Motor neuron (in vitro differentiated cells): ENCODE measurements around the gene SLC49A3. TPM values are rescaled to one million over a fixed set of nuclear protein-coding genes. Genes with fewer than 3 reads are reported as not detected.
"Not testable (repeated sequence)": the region's sequence is repeated elsewhere in the genome, so short reads cannot be mapped to it uniquely, and the experiment has no call there.

Experiments
- ATAC-seq, 8 experiments: fragments of 200-7000 bp; cut with Tn5 transposase; replicated peaks in 6 of 8; 2 replicates each; pipeline ENCODE4 v1.8.0; 2021; ENCODE audit warnings: mild to moderate bottlenecking in 8 of 8, moderate library complexity in 8 of 8
- H3K27ac ChIP-seq, 2 donors: fragments of 250-450 bp; sonication (Bioruptor Pico); 2 replicates each; pipeline ENCODE4 v1.9.0; 2021; ENCODE audit warnings: antibody characterized with exemption in 2 of 2, mild to moderate bottlenecking in 2 of 2, moderate library complexity in 1 of 2
- H3K4me1 ChIP-seq, 2 donors: fragments of 250-450 bp; sonication (Bioruptor Pico); replicated peaks in 1 of 2; 2 replicates each; pipeline ENCODE4 v1.6.1; 2021; ENCODE audit warnings: antibody characterized with exemption in 2 of 2, mild to moderate bottlenecking in 2 of 2, moderate library complexity in 1 of 2
- H3K4me3 ChIP-seq, 5 donors: fragments of 250-450 bp; sonication (Bioruptor Pico); 2 replicates each; pipeline ENCODE4 v1.9.0; 2021; ENCODE audit warnings: antibody characterized with exemption in 5 of 5, mild to moderate bottlenecking in 5 of 5, moderate library complexity in 4 of 5
- WGBS, 10 experiments: fragments of 450-650 bp; shearing (Covaris generic); methylation state at CpG; one replicate each; pipeline ENCODE4 v1.0.0; 2022; 5-methylcytosine and 5-hydroxymethylcytosine counted together
- in situ Hi-C, 9 experiments: fragments of 400-800 bp; cut with MboI; loops; one replicate each; pipeline ENCODE4 v1.15.0; 2021; ENCODE audit warnings: low sequenced_read_pairs in 9 of 9, low pct_unique_long_range_greater_than_20kb in 2 of 9; ENCODE audit not compliant: unreplicated experiment in 9 of 9
- total RNA-seq, 8 experiments: library from RNA; unstranded; fragments of 300-600 nt; gene quantifications; 2 replicates each; pipeline versions ENCODE4 v1.2.3 to v1.2.4, GENCODE V29; 2022

Gene SLC49A3
- total RNA-seq, 8 experiments from 2014 or later = 0.13 to 1.7 (median 0.37) TPM; not detected in 2

- 0 to 100% (median 90%) methylated on average over 1 of the region's 8 CpGs; no CpG with 5 or more reads in 6 of the 10 experiments for WGBS, 10 experiments
These were observed 29.5 kb upstream of the SLC49A3 start for GRCh38 chr4:718460-718859.

DNA sequence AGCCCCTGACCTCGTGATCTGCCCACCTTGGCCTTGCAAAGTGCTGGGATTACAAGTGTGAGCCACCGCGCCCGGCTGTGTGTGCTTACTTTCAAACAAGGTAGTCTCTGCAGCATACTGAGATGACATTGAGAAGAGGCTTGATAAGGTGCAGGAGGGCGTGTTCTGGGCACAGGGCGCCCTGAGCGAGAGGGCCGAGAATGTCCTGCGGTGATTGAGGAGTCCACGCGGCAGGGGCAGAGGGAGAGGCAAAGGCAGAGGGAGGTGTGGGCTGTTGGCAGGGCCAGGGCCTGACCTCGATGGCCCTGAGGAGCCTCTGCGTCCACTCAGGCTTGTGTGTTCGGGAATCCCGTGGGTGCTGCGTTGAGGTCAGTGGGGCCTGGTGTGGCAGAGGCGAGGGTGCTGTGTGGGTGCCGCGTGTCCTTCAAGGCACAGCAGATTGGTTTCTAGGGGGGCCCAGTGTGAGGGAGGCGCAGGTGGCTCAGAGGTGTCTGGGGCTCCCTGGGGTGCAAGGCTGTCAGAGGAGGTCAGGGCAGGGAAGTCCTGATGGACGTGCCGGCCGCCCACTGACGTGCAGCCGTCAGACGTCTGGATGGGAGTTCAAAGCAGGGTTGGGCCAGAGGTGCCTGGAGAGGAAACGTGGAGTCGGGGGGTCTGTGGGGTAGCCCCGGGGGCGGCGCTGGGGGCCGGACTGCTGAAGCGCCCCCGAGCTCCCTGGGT, 28.8 kb upstream of the SLC49A3 start:
- WGBS, 10 experiments = 83 to 100% (median 93%) methylated on average over 3 to 10 of the region's 34 CpGs; no CpG with 5 or more reads in 7 of the 10 experiments
- Histone ChIP-seq H3K4me3 (no peak overlapping the region), H3K27ac (no peak overlapping the region), H3K4me1 (no peaks in the 10 kb centered on the region)
- in situ Hi-C loops = no loop called here
- ATAC-seq = peak in 3 of 8 experiments; percentile 16 to 25 (median 22)

More at GRCh38 chr4:718460-718859, 29.5 kb upstream of the SLC49A3 start:
- in situ Hi-C loops = no loop called here
- no peak overlapping the region for H3K4me3 ChIP-seq
- no peaks in the 10 kb centered on the region for H3K4me1 ChIP-seq
- peak in 1 of 8 experiments; percentile 16 for ATAC-seq
- no peak overlapping the region for H3K27ac ChIP-seq

DNA sequence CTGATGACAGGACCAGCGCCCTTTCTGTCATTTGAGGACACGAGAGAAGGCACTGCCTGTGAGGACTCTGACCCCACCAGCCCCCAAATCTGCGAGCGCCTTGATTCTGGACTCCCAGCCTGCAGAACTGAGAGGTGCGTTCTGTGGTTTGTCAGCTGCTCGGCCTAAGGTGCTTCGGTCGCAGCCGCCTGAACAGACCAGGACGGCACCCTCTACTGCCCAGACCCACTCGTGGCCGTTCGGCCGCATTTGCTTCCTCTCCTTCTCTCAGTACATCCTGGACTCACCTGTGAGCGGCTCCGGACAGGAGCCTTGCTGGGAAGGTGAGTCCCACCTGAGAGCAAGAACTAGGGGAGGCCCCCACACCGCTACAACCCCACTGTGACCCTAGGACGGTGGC, 25.1 kb upstream of the SLC49A3 start:
- WGBS, 10 experiments = 80 to 100% (median 93%) methylated on average over 3 of the region's 18 CpGs; no CpG with 5 or more reads in 7 of the 10 experiments
- no peak overlapping the region for H3K4me3 ChIP-seq
- H3K4me1 ChIP-seq = no peaks in the 10 kb centered on the region
- ATAC-seq = no peak
- in situ Hi-C loops = no loop called here
- H3K27ac ChIP-seq = no peak overlapping the region

- Histone ChIP-seq H3K27ac (no peak overlapping the region), H3K4me3 (no peak overlapping the region), H3K4me1 (peaks cover 6 to 7% of the 10 kb centered on the region in 2 donors)
- ATAC-seq = no peak
- in situ Hi-C loops = no loop called here
- 71 to 100% (median 80%) methylated on average over 1 to 2 of the region's 9 CpGs; no CpG with 5 or more reads in 7 of the 10 experiments for WGBS, 10 experiments
These were observed 24.1 kb upstream of the SLC49A3 start for GRCh38 chr4:712916-713632.

GRCh38 chr4:712093-712492, 23.1 kb upstream of the SLC49A3 start:
- in situ Hi-C loops = no loop called here
- WGBS, 10 experiments = 24 to 100% (median 82%) methylated on average over 2 to 3 of the region's 3 CpGs
- H3K4me3 ChIP-seq = no peak overlapping the region
- H3K4me1 ChIP-seq = peaks cover 10 to 11% of the 10 kb centered on the region in 2 donors
- no peak overlapping the region for H3K27ac ChIP-seq
- no peak for ATAC-seq

DNA sequence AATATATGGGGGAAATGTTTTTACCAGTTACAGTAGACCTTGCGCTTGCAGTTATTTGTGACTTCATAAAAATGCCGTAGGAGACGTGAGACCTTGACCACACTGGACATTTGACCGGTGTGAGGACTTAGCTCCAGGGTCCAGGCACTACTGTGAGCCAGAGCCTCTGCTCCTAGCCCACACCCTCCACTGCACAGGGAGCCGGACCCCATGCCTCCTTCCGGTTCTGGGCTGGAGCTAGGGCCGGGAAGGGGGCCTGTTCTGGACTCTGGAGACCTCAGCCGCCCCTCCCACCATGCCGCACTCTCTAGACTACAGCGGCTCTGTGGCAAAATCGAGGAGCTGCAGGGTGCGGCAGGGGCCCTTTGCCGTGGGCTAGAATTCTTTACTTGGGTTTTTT, 22.0 kb upstream of the SLC49A3 start:
- 80 to 100% (median 96%) methylated on average over 1 to 10 of the region's 13 CpGs; no CpG with 5 or more reads in 2 of the 10 experiments for WGBS, 10 experiments
- no peak overlapping the region for H3K4me3 ChIP-seq
- H3K27ac ChIP-seq = no peak overlapping the region

GRCh38 chr4:710116-710515, 21.2 kb upstream of the SLC49A3 start:
- in situ Hi-C loops = no loop called here
- Histone ChIP-seq H3K27ac (no peak overlapping the region), H3K4me3 (no peak overlapping the region), H3K4me1 (peaks cover 12 to 14% of the 10 kb centered on the region in 2 donors)
- WGBS, 10 experiments = 45 to 100% (median 68%) methylated on average over 1 to 4 of the region's 9 CpGs; no CpG with 5 or more reads in 5 of the 10 experiments
- no peak for ATAC-seq

More for the DNA sequence above, 22.0 kb upstream of the SLC49A3 start:
- in situ Hi-C loops = no loop called here
- H3K4me1 ChIP-seq = peaks cover 12 to 14% of the 10 kb centered on the region in 2 donors
- no peak for ATAC-seq

GRCh38 chr4:709348-709747, 20.4 kb upstream of the SLC49A3 start:
- 80 to 100% (median 93%) methylated on average over 3 to 6 of the region's 6 CpGs; no CpG with 5 or more reads in 1 of the 10 experiments for WGBS, 10 experiments
- no peak for ATAC-seq
- H3K4me1 ChIP-seq = peaks cover 12 to 14% of the 10 kb centered on the region in 2 donors
- in situ Hi-C loops = no loop called here
- H3K4me3 ChIP-seq = no peak overlapping the region
- no peak overlapping the region for H3K27ac ChIP-seq

GRCh38 chr4:708631-708933, 19.6 kb upstream of the SLC49A3 start:
- no peak overlapping the region for H3K4me3 ChIP-seq
- in situ Hi-C loops = no loop called here
- no peak overlapping the region for H3K27ac ChIP-seq
- 80 to 100% (median 100%) methylated on average over 1 to 4 of the region's 6 CpGs; no CpG with 5 or more reads in 5 of the 10 experiments for WGBS, 10 experiments
- ATAC-seq = no peak
- peaks cover 12 to 14% of the 10 kb centered on the region in 2 donors for H3K4me1 ChIP-seq

- peaks cover 12 to 14% of the 10 kb centered on the region in 2 donors for H3K4me1 ChIP-seq
- 53 to 83% methylated on average over 2 to 3 of the region's 11 CpGs; no CpG with 5 or more reads in 8 of the 10 experiments for WGBS, 10 experiments
- no peak overlapping the region for H3K27ac ChIP-seq
- ATAC-seq = no peak
- H3K4me3 ChIP-seq = no peak overlapping the region
- in situ Hi-C loops = no loop called here
These were observed 19.1 kb upstream of the SLC49A3 start for GRCh38 chr4:707929-708630.

DNA sequence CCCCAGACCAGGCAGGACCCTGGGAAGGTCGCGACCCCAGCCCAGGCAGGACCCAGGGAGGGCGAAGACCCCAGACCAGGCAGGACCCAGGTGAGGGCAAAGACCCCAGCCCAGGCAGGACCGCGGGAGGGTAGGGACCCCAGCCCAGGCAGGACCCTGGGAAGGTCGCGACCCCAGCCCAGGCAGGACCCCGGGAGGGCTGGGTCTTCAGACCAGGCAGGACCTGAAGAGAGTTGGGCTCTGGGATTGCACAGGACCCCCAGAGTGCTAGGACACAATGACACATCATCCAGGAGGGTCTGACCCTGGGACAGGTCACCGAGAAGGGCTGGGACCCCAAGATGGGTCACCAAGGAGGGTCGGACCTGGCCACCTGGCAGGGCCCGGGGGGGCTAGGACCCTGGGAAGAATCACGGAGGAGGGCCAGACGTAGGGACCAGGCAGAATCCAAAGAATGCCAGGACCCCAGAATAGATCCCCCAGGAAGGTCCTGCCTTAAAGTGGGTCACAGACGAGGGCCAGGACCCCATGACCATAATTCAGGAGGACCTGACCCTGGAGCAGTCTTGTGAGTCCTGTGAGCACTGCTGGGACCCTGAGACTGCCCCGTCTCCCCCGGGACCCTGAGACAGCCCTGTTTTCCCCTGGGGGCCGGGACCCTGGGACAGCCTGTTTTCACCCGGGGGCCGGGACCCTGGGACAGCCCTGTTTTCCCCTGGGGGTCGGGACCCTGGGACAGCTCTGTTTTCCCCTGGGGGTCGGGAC, 18.1 kb upstream of the SLC49A3 start:
- in situ Hi-C loops = no loop called here
- ATAC-seq = no peak
- 14 to 60% (median 40%) methylated on average over 1 to 3 of the region's 21 CpGs; no CpG with 5 or more reads in 7 of the 10 experiments for WGBS, 10 experiments
- Histone ChIP-seq H3K4me3 (peak overlapping the region; percentile 80 to 99 (median 95)), H3K27ac (no peak overlapping the region), H3K4me1 (peaks cover 12 to 14% of the 10 kb centered on the region in 2 donors)

GRCh38 chr4:706083-706633, 17.2 kb upstream of the SLC49A3 start:
- peaks cover 12 to 14% of the 10 kb centered on the region in 2 donors for H3K4me1 ChIP-seq
- in situ Hi-C loops, ATAC-seq: not testable (repeated sequence)
- 8% methylated on average over 5 of the region's 21 CpGs; no CpG with 5 or more reads in 9 of the 10 experiments for WGBS, 10 experiments
- H3K4me3 ChIP-seq = peak overlapping the region; percentile 80 to 99 (median 95)
- peak overlapping the region; percentile 78 to 85 for H3K27ac ChIP-seq
